GM23338 (cell line): Measurements from ENCODE around the gene OMG. TPM values are rescaled to one million over a fixed set of nuclear protein-coding genes. Genes with fewer than 3 reads are reported as not detected.
A peak's percentile ranks its signal among the peaks of the same experiment; 100 is the strongest.

Source experiments
- ATAC-seq: fragments of 200-7000 bp; cut with Tn5 transposase; 3 replicates; pipeline ENCODE4 v1.9.1; 2020
- DNase-seq: peaks from one replicate; pipeline ENCODE4 v3.0.0-alpha.2; 2015; ENCODE audit warnings: low spot score
- H2AFZ ChIP-seq: fragments of 200-600 bp; sonication (generic); 2 replicates; pipeline ENCODE4 v1.8.0; 2016; ENCODE audit warnings: antibody characterized with exemption, mild to moderate bottlenecking, moderate library complexity
- H3F3A ChIP-seq: fragments of 200-600 bp; sonication (generic); replicated peaks from 2 replicates; pipeline ENCODE4 v1.8.0; 2017; ENCODE audit warnings: antibody characterized with exemption, mixed run types, low read depth
- H3K27ac ChIP-seq: fragments of 200-600 bp; sonication (generic); 2 replicates; pipeline ENCODE4 v1.6.1; 2016; ENCODE audit warnings: low read depth
- H3K27me3 ChIP-seq: fragments of 200-600 bp; sonication (generic); 2 replicates; pipeline ENCODE4 v1.8.0; 2016; ENCODE audit warnings: mild to moderate bottlenecking, mixed run types, moderate library complexity; ENCODE audit not compliant: insufficient read depth
- H3K36me3 ChIP-seq: fragments of 200-600 bp; sonication (generic); 2 replicates; pipeline ENCODE4 v1.8.0; 2016; ENCODE audit warnings: mild to moderate bottlenecking; ENCODE audit not compliant: insufficient read depth
- H3K4me1 ChIP-seq: fragments of 200-600 bp; sonication (generic); 2 replicates; pipeline ENCODE4 v1.8.0; 2016; ENCODE audit warnings: mild to moderate bottlenecking, moderate library complexity; ENCODE audit not compliant: insufficient read depth
- H3K4me2 ChIP-seq: fragments of 200-600 bp; sonication (generic); 2 replicates; pipeline ENCODE4 v1.7.1; 2017; ENCODE audit warnings: mixed run types
- H3K4me3 ChIP-seq: fragments of 200-600 bp; sonication (generic); 2 replicates; pipeline ENCODE4 v1.6.1; 2016; ENCODE audit warnings: mixed run types
- H3K79me2 ChIP-seq: fragments of 200-600 bp; sonication (generic); replicated peaks from 2 replicates; pipeline ENCODE4 v1.8.0; 2017; ENCODE audit warnings: mild to moderate bottlenecking; ENCODE audit not compliant: insufficient read depth
- H3K9me2 ChIP-seq: fragments of 200-600 bp; sonication (generic); 2 replicates; pipeline ENCODE4 v1.8.0; 2017; ENCODE audit not compliant: insufficient read depth
- H4K20me1 ChIP-seq: fragments of 200-600 bp; sonication (generic); replicated peaks from 2 replicates; pipeline ENCODE4 v1.8.0; 2017; ENCODE audit warnings: mild to moderate bottlenecking; ENCODE audit not compliant: insufficient read depth
- H3K27ac Mint-ChIP-seq: 2 replicates; pipeline ENCODE4 v1.8.0; 2020; ENCODE audit warnings: inconsistent platforms, mild to moderate bottlenecking, moderate library complexity, mixed read lengths
- H3K27me3 Mint-ChIP-seq: 3 replicates; pipeline ENCODE4 v1.8.0; 2022; ENCODE audit warnings: low read depth, mild to moderate bottlenecking, moderate library complexity, mixed read lengths, inconsistent platforms; ENCODE audit not compliant: insufficient read depth, poor library complexity
- H3K36me3 Mint-ChIP-seq: 3 replicates; pipeline ENCODE4 v1.8.0; 2021; ENCODE audit warnings: low read depth, mild to moderate bottlenecking, inconsistent platforms, moderate library complexity, mixed read lengths
- H3K4me1 Mint-ChIP-seq: 3 replicates; pipeline ENCODE4 v1.8.0; 2020; ENCODE audit warnings: mild to moderate bottlenecking, inconsistent platforms, mixed read lengths
- H3K4me3 Mint-ChIP-seq: 3 replicates; pipeline ENCODE4 v1.8.0; 2021; ENCODE audit warnings: moderate library complexity, mild to moderate bottlenecking, inconsistent platforms, mixed read lengths
- H3K9me3 Mint-ChIP-seq: 3 replicates; pipeline ENCODE4 v1.8.0; 2020; ENCODE audit warnings: moderate library complexity, mild to moderate bottlenecking, inconsistent platforms, mixed read lengths
- CREB1 ChIP-seq: fragments of 250-450 bp; sonication (Bioruptor Pico); IDR thresholded peaks from 2 replicates; pipeline ENCODE4 v1.5.0; 2020; ENCODE audit warnings: low read depth, mild to moderate bottlenecking, moderate library complexity
- JUNB ChIP-seq: IDR thresholded peaks from one replicate; pipeline ENCODE4 v1.6.1; 2016; ENCODE audit warnings: antibody characterized with exemption; ENCODE audit not compliant: unreplicated experiment
- NANOG ChIP-seq: IDR thresholded peaks from 2 replicates; pipeline ENCODE4 v1.6.1; 2016; ENCODE audit warnings: antibody characterized with exemption, borderline replicate concordance
- POLR2AphosphoS5 ChIP-seq: IDR thresholded peaks from 2 replicates; pipeline ENCODE4 v1.6.1; 2016; ENCODE audit warnings: antibody characterized with exemption, low read depth
- STAT1 ChIP-seq: IDR thresholded peaks from one replicate; pipeline ENCODE4 v1.6.1; 2016; ENCODE audit warnings: antibody characterized with exemption; ENCODE audit not compliant: unreplicated experiment
- ZNF114 ChIP-seq: fragments of 250-450 bp; sonication (Bioruptor Pico); IDR thresholded peaks from 2 replicates; pipeline ENCODE4 v1.5.0; 2020; ENCODE audit warnings: mild to moderate bottlenecking, moderate library complexity
- ZNF331 ChIP-seq: fragments of 250-450 bp; sonication (Bioruptor Pico); IDR thresholded peaks from 2 replicates; pipeline ENCODE4 v1.5.0; 2020; ENCODE audit warnings: low read depth, mild to moderate bottlenecking, moderate library complexity
- polyA plus RNA-seq: library from polyadenylated mRNA; unstranded; fragments of >200 nt; fragmentation: Nextera tagmentation; extraction: Ambion mirVana; gene quantifications from 2 replicates; pipeline ENCODE4 v1.2.1, GENCODE V29; 2016
- total RNA-seq: library from RNA; depleted of rRNA; stranded (reverse); fragments of >200 nt; shearing (Covaris generic); gene quantifications from 2 replicates; pipeline ENCODE4 v1.2.3, GENCODE V29; 2014
- TF ChIP-seq, protein P1 (sequence below): fragments of 250-450 bp; sonication (Bioruptor Pico); IDR thresholded peaks from 2 replicates; pipeline ENCODE4 v1.5.0; 2020; ENCODE audit warnings: mild to moderate bottlenecking, moderate library complexity
- TF ChIP-seq, protein P2 (sequence below), 2 experiments: fragments of 200-600 bp in 1 of 2; sonication (generic) in 1 of 2; conservative IDR thresholded peaks; 2 replicates each; pipeline versions ENCODE4 v1.5.1 to v1.6.1; 2016 to 2017; ENCODE audit warnings: antibody characterized with exemption in 2 of 2, low read depth in 2 of 2, mild to moderate bottlenecking in 2 of 2, moderate library complexity in 1 of 2

The OMG gene
- total and polyA plus RNA-seq, 2 experiments from 2014 or later: 0.71 TPM; not detected in 1

DNA sequence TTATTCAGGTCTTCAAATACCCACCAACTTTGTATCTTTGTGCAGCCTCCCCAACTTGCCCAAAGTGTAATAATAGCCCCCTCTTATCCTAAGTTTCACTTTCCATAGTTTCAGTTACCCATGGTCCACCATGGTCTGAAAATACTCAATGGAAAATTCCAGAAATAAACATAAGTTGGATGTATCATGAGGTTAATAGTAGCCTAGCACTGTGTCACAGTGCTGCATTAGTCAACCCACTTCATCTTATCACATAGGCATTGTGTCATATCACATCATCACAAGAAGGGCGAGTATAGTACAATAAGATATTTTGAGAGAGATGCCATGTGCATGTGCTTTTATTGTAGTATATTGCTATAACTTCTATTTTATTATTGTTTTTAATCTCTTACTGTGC, 21.9 kb downstream of the OMG start (continued):
- TF ChIP-seq, protein P1, sequence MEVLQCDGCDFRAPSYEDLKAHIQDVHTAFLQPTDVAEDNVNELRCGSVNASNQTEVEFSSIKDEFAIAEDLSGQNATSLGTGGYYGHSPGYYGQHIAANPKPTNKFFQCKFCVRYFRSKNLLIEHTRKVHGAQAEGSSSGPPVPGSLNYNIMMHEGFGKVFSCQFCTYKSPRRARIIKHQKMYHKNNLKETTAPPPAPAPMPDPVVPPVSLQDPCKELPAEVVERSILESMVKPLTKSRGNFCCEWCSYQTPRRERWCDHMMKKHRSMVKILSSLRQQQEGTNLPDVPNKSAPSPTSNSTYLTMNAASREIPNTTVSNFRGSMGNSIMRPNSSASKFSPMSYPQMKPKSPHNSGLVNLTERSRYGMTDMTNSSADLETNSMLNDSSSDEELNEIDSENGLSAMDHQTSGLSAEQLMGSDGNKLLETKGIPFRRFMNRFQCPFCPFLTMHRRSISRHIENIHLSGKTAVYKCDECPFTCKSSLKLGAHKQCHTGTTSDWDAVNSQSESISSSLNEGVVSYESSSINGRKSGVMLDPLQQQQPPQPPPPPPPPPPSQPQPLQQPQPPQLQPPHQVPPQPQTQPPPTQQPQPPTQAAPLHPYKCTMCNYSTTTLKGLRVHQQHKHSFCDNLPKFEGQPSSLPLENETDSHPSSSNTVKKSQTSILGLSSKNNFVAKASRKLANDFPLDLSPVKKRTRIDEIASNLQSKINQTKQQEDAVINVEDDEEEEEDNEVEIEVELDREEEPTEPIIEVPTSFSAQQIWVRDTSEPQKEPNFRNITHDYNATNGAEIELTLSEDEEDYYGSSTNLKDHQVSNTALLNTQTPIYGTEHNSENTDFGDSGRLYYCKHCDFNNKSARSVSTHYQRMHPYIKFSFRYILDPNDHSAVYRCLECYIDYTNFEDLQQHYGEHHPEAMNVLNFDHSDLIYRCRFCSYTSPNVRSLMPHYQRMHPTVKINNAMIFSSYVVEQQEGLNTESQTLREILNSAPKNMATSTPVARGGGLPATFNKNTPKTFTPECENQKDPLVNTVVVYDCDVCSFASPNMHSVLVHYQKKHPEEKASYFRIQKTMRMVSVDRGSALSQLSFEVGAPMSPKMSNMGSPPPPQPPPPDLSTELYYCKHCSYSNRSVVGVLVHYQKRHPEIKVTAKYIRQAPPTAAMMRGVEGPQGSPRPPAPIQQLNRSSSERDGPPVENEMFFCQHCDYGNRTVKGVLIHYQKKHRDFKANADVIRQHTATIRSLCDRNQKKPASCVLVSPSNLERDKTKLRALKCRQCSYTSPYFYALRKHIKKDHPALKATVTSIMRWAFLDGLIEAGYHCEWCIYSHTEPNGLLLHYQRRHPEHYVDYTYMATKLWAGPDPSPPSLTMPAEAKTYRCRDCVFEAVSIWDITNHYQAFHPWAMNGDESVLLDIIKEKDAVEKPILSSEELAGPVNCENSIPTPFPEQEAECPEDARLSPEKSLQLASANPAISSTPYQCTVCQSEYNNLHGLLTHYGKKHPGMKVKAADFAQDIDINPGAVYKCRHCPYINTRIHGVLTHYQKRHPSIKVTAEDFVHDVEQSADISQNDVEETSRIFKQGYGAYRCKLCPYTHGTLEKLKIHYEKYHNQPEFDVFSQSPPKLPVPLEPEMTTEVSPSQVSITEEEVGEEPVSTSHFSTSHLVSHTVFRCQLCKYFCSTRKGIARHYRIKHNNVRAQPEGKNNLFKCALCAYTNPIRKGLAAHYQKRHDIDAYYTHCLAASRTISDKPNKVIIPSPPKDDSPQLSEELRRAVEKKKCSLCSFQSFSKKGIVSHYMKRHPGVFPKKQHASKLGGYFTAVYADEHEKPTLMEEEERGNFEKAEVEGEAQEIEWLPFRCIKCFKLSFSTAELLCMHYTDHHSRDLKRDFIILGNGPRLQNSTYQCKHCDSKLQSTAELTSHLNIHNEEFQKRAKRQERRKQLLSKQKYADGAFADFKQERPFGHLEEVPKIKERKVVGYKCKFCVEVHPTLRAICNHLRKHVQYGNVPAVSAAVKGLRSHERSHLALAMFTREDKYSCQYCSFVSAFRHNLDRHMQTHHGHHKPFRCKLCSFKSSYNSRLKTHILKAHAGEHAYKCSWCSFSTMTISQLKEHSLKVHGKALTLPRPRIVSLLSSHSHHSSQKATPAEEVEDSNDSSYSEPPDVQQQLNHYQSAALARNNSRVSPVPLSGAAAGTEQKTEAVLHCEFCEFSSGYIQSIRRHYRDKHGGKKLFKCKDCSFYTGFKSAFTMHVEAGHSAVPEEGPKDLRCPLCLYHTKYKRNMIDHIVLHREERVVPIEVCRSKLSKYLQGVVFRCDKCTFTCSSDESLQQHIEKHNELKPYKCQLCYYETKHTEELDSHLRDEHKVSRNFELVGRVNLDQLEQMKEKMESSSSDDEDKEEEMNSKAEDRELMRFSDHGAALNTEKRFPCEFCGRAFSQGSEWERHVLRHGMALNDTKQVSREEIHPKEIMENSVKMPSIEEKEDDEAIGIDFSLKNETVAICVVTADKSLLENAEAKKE (CRISPR knock-in tag): no peak
- no peak for TF ChIP-seq ZNF114 (CRISPR knock-in tag)
- TF ChIP-seq CREB1 (CRISPR knock-in tag): no peak
- no peak for TF ChIP-seq NANOG
- no peak for TF ChIP-seq ZNF331 (CRISPR knock-in tag)
- TF ChIP-seq STAT1: no peak
- TF ChIP-seq, protein P2, sequence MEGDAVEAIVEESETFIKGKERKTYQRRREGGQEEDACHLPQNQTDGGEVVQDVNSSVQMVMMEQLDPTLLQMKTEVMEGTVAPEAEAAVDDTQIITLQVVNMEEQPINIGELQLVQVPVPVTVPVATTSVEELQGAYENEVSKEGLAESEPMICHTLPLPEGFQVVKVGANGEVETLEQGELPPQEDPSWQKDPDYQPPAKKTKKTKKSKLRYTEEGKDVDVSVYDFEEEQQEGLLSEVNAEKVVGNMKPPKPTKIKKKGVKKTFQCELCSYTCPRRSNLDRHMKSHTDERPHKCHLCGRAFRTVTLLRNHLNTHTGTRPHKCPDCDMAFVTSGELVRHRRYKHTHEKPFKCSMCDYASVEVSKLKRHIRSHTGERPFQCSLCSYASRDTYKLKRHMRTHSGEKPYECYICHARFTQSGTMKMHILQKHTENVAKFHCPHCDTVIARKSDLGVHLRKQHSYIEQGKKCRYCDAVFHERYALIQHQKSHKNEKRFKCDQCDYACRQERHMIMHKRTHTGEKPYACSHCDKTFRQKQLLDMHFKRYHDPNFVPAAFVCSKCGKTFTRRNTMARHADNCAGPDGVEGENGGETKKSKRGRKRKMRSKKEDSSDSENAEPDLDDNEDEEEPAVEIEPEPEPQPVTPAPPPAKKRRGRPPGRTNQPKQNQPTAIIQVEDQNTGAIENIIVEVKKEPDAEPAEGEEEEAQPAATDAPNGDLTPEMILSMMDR (conservative IDR thresholded peaks at IDR 0.05; ENCODE audit: low read depth in 2 of 2): no peak
- TF ChIP-seq POLR2AphosphoS5: no peak

DNA sequence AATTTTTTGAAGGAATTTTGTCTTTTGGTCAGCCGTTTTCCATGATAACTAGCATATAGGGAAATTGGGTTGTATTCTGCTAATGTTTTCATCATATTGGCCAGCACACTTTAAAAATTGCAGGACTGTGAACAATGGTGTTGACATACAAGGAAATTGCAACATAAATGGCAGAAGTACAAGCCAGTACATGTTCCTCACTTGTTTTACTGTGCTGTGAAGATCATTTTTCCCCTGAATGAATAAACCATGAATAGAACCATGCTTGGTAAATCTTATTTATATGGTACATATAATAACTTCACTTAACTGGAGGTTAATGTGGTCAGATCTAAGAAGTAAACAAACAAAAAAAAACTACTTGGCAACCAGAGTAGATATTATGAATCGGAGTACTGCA, 22.8 kb downstream of the OMG start:
- Mint-ChIP-seq H3K27me3 (peaks cover 2% of the 10 kb centered on the region), H3K4me3 (no peak overlapping the region), H3K36me3 (peaks cover 5% of the 10 kb centered on the region; the same call in 2 of the 3 replicates), H3K27ac (no peak overlapping the region), H3K4me1 (peaks cover 5% of the 10 kb centered on the region; the same call in 2 of the 3 replicates), H3K9me3 (no peaks in the 10 kb centered on the region)
- no peak overlapping the region for H3K4me3 ChIP-seq
- 0 out of 2 replicates have a peak overlapping the region, but pooled peaks have one; percentile 7 for H3K27ac ChIP-seq
- H3K9me2 ChIP-seq: no peaks in the 10 kb centered on the region
- H3K36me3 ChIP-seq: no peaks in the 10 kb centered on the region
- no peaks in the 10 kb centered on the region for H3F3A ChIP-seq
- no peak overlapping the region for H3K4me2 ChIP-seq
- H3K4me1 ChIP-seq: peaks cover 5% of the 10 kb centered on the region; the same call in 1 of the 2 replicates
- H2AFZ ChIP-seq: no peak overlapping the region
- TF ChIP-seq JUNB (no peak), POLR2AphosphoS5 (no peak)
- H3K27me3 ChIP-seq: no peaks in the 10 kb centered on the region
- no peaks in the 10 kb centered on the region for H3K79me2 ChIP-seq
- no peaks in the 10 kb centered on the region for H4K20me1 ChIP-seq
- DNase-seq: no peak
- ATAC-seq: no peak
